GM19043 (cell line): ENCODE results near the gene CHD5.
"Not testable (repeated sequence)": the region's sequence is repeated elsewhere in the genome, so short reads cannot be mapped to it uniquely, and the experiment has no call there.

Experiments
- ATAC-seq: cut with Tn5 transposase; IDR thresholded peaks from one replicate; pipeline ENCODE4 v1.9.1; 2021; ENCODE audit warnings: low read depth; ENCODE audit not compliant: unreplicated experiment

The CHD5 gene

GRCh38 chr1:6070450-6070974, 109.6 kb downstream of the CHD5 start:
- ATAC-seq: no peak

GRCh38 chr1:6069573-6069972, 110.5 kb downstream of the CHD5 start:
- ATAC-seq: no peak

DNA sequence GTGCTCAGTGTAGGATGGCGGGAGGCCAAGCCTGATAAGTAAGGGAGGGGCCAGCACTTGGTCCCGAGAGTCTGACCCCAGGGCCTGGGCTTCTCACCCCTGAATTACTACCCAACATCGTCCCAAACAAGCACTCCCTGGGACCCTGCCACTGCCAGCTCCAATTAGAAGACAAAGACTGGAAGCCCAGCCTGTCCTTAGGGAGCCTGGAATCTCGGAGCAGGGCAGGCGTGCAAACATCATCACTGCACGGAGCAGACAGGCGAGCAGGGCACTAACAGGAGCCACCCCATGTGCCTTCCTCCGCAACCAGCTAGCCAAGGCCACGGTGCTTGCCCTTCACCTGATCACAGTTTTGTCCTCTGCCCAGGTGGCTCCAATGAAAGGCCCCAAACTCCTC, 111.2 kb downstream of the CHD5 start:
- ATAC-seq: no peak

- ATAC-seq: no peak
Observed at GRCh38 chr1:6068073-6068472, 112.0 kb downstream of the CHD5 start.

DNA sequence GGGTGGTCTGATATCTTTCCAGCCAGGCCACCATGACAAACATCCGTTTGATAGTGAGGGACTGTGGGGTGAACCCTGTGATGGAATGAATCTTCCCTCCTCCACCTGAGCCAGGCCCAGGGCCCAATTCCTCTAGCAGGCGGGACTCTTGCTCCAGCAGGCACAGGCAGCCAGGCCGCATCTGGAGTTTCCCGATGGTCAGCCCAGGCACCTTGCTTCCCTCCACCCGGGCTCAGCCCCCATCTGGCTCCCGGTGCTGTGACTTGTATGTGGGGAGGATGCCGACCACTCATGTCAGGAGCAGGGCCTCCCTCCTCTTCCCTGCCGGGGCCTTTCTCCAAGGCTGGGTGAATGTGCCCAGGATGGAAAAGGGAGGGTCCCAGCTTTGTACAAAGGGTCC, 113.4 kb downstream of the CHD5 start:
- no peak for ATAC-seq

DNA sequence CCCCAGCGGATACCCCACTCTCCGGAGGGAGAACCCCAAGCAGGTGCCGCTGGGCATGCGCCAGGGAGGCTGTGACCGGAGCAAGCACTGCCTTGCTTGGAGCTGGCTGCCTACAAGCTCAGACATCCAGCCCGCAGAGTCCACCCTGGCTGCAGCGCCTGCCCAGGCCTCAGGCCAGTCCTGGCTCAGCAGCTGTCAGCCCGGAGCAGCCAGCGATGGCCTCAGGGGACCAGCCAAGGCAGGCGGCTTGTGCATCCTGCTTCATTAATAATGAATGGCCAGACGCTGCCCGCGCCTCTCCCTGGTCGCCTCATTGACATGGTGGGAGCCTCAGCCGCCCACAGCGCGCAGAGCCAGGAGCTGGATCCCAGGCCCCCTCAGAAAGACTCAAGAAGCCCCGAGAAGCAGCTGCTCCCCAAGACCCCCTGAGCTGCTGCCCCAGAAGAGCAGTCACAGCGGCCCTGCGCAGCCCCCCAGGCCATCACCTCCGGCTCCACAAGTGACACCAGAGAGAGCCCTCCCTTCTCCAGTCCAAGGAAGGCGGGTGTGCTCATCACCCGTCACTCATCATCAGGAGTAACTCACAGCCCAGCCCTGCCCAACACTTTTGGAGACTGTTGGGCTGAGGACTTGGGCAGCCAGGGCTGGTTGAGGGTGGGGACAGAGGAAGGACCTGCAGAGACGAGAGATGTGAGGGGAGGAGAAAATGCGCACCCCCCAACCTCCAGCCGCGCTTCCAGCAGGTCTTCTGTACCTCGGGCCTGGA, 114.8 kb downstream of the CHD5 start:
- no peak for ATAC-seq

DNA sequence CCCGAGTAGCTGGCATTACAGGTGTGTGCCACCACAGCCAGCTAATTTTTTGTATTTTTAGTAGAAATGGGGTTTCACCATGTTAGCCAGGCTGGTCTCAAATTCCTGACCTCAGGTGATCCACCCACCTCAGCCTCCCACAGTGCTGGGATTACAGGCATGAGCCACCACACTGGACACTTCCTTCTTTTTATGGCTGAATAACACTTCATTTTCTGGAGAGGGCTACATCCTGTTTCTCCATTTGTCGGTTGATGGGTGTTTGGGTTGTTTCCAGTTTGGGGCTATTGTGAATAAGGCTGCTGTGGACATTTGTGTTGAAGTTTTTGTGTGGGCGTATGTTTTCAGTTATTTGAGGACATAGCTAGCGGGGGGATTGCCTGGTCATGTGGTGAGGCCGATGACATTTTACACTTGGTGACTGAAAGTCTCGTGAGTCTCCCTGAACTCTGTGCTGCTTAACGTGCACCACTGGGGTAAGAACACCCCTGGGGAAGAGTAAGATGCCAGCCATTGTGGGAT, 116.5 kb downstream of the CHD5 start:
- ATAC-seq: not testable (repeated sequence)

GRCh38 chr1:6062670-6063069, 117.5 kb downstream of the CHD5 start:
- no peak for ATAC-seq

GRCh38 chr1:6059866-6060265, 120.3 kb downstream of the CHD5 start:
- no peak for ATAC-seq

GRCh38 chr1:6057170-6057845, 122.8 kb downstream of the CHD5 start:
- ATAC-seq: no peak

DNA sequence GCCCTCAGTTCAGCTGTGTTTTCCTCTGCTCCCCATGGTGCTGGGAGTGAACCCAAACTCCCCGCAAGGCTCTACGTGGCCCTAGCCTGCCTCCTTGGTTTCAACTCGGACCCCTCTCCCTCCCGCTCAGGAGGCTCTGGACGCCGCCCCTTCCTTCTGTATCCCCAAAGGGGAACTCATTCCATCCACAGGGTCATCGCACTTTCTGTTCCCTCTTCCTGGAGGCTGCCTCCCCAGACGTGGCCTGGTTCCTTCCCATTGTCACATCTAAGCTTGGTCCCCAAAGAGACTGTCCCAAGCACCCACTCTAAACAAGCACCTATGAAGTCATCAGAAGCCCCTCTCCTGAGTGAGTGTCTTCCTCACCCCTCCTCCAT, 123.6 kb downstream of the CHD5 start:
- ATAC-seq: no peak

- no peak for ATAC-seq
Observed at GRCh38 chr1:6054596-6054995, 125.5 kb downstream of the CHD5 start.

DNA sequence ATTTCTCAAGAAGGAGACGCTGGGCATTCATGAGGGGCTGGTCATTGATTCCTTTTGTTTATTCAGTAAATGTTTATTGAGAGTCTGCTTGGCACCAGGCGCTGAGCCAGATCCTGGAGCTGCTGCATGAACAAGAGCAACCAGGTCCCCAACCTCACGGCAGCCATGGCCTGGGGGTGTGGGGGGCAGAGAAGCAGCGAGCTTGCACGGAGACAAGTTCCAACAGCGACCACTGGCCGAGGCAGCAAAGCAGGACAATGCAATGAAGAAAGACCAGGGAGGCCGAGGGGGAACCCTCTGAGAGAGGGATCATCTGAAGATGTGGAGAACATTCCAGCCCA, 126.9 kb downstream of the CHD5 start:
- ATAC-seq: no peak

GRCh38 chr1:6052543-6053205, 127.4 kb downstream of the CHD5 start:
- ATAC-seq: no peak
